ENCODE data around the gene HDAC2. TPM values are rescaled to one million over a fixed set of nuclear protein-coding genes. Genes with fewer than 3 reads are reported as not detected.
A peak's percentile ranks its signal among the peaks of the same experiment; 100 is the strongest.

The HDAC2 gene
- total RNA-seq, 6 experiments from 2014 or later: 15.6 to 22.2 (median 21.3) TPM

DNA sequence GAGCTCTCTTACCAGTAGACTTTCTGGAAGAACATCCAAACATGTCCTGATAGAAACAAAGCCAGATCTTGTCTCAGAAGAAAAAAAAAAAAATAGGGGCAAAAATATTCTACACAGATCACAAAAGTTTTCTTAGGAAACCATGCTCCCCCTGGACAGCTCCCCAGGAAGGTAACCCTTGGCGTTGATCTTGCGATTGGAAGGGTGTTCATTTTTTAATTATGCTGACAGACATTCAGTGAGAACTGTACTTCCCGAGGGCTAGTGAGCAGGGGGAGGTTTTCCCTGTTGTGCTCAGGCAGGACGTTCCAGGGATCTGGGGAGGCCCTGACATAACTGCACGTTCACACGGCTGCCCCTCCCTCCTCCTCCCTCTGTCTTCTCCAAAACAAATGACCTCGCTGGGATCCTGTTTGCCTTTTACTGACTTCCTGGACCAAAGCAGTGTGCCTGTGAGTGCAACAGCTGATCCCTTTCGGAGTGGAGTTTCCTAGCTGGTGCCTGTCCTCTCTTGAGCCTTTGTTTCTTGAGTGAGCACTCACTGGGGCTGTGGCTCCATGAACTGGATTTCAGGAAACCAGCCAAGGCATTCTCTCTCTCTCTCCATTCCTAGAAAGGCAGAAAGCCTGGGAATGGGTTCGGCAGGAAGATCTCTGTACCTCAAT is 67.2 kb downstream of the HDAC2 start:
- peak in 2 of 3 donors; percentile 37 to 49 for DNase-seq
- Histone ChIP-seq H3K4me1 (no peaks in the 10 kb centered on the region), H3K4me3 (no peak overlapping the region), H3K27me3 (no peaks in the 10 kb centered on the region), H3K27ac (peak overlapping the region in 2 of 3 donors; percentile 29 to 65), H3K36me3 (no peaks in the 10 kb centered on the region), H3K9me3 (no peaks in the 10 kb centered on the region)
- peak; percentile 76 to 94 (median 86) for ATAC-seq
- intact Hi-C loops (cut with DNase I): no loop called here
- WGBS (ENCODE audit: insufficient coverage, low coverage, low lambda C conversion rate, missing lambda C conversion rate): 32% methylated on average over 6 of the region's 9 CpGs
- TF ChIP-seq, protein P1, sequence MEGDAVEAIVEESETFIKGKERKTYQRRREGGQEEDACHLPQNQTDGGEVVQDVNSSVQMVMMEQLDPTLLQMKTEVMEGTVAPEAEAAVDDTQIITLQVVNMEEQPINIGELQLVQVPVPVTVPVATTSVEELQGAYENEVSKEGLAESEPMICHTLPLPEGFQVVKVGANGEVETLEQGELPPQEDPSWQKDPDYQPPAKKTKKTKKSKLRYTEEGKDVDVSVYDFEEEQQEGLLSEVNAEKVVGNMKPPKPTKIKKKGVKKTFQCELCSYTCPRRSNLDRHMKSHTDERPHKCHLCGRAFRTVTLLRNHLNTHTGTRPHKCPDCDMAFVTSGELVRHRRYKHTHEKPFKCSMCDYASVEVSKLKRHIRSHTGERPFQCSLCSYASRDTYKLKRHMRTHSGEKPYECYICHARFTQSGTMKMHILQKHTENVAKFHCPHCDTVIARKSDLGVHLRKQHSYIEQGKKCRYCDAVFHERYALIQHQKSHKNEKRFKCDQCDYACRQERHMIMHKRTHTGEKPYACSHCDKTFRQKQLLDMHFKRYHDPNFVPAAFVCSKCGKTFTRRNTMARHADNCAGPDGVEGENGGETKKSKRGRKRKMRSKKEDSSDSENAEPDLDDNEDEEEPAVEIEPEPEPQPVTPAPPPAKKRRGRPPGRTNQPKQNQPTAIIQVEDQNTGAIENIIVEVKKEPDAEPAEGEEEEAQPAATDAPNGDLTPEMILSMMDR (IDR thresholded peaks at IDR 0.05): no peak
- no peak for TF ChIP-seq POLR2A (IDR thresholded peaks at IDR 0.05)

DNA sequence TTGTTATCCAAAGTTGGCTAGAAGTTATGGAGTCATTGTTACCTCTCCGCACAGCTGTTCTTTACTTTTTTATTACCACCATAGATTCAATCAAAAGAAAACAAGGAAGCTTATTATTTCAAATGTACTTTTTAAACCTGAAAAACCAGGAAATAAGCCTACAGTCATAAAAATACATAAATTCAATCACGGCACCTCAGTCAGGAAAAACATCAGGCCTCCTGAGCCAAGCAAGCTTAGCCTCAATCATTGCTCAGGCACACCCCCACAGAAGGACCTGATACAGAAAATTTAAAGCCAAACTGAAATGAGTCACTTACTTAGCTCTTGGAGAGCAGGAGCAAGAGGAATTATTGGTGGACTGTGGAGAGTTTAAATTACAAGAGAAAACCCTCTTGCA is 69.5 kb downstream of the HDAC2 start:
- Histone ChIP-seq H3K27ac (no peak overlapping the region), H3K36me3 (no peaks in the 10 kb centered on the region), H3K27me3 (no peaks in the 10 kb centered on the region), H3K4me1 (no peaks in the 10 kb centered on the region), H3K9me3 (no peaks in the 10 kb centered on the region), H3K4me3 (no peak overlapping the region)
- no peak for ATAC-seq
- no peak for TF ChIP-seq POLR2A (IDR thresholded peaks at IDR 0.05)
- TF ChIP-seq, protein P1 (IDR thresholded peaks at IDR 0.05): no peak
- 91% methylated on average over 2 of the region's 2 CpGs for WGBS (ENCODE audit: insufficient coverage, low coverage, low lambda C conversion rate, missing lambda C conversion rate)
- intact Hi-C loops (cut with DNase I): no loop called here
- no peak for DNase-seq

DNA sequence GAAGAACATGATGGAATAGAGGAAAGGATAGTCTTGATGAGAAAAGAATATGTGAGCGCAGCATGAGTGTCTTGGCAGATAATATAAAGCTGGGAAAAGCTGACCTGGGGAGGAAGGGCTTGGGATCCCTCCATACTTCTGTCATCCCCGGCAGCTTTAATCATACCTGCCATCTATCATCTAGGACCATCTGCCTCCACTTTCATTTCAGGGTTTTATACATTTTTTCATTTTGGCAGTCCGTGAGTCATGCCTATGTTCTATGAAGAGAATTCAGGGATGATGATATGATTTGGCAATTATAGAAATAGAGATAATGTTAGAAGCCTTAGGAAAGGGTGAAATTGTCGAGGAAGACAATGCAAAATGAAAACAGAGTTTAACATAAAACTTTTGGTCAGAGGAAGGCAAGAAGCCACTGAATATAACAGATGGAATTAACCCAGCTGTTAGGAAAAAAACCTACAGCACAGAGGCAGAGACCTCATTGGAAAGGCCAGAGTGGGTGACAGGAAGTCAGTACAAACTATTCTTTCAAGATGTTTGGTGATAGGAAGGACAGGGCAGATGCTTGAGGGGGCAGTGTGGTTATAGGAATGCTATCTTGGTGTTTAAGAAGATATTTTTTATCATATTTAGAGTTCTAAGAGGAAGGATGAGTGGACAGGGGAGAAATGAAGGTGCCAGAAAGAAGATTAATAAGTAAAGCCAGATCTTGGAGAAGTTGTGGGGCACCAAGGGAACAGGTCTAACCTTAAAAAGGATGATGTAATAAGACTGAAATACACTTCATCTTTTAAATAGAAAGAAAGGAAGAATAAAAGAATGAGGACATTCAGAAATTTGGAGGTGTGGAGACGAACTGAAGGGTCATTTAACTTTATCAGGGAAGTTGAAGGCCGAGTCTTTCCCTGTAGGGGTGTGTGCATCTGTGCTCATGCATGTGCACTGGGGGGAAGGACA is 76.0 kb downstream of the HDAC2 start:
- Histone ChIP-seq H3K27ac (no peak overlapping the region), H3K4me1 (no peaks in the 10 kb centered on the region), H3K4me3 (no peak overlapping the region), H3K9me3 (no peaks in the 10 kb centered on the region), H3K36me3 (no peaks in the 10 kb centered on the region), H3K27me3 (no peaks in the 10 kb centered on the region)
- no peak for TF ChIP-seq POLR2A (IDR thresholded peaks at IDR 0.05)
- TF ChIP-seq, protein P1 (IDR thresholded peaks at IDR 0.05): no peak
- ATAC-seq (no peak), DNase-seq (no peak)
- WGBS (ENCODE audit: insufficient coverage, low coverage, low lambda C conversion rate, missing lambda C conversion rate): 54% methylated on average over 6 of the region's 6 CpGs
- intact Hi-C loops (cut with DNase I): no loop called here

DNA sequence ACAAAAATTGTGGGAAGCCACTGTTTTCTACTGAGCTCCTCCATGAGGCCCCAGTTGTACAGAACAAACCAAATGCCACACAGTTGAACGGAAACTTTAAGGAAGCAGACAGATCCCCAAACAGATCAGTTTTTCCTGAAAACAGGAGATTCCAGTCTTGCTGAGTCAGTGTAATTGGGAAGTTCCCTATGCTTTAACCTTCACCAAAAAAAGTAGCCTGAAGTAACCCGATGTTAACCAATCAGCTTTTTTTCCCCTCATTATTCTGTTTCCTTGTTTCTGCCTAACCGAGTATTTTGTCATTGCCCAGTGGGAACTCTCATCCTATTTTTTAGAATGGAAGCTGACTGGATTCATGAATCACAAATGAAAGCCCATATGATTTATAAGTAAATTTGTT is 77.1 kb downstream of the HDAC2 start:
- H3K4me3 ChIP-seq: no peak overlapping the region
- H3K27me3 ChIP-seq: no peaks in the 10 kb centered on the region
- no peaks in the 10 kb centered on the region for H3K9me3 ChIP-seq
- no peaks in the 10 kb centered on the region for H3K36me3 ChIP-seq
- 56% methylated on average over 3 of the region's 3 CpGs for WGBS (ENCODE audit: insufficient coverage, low coverage, low lambda C conversion rate, missing lambda C conversion rate)
- intact Hi-C loops (cut with DNase I): no loop called here
- DNase-seq: no peak
- H3K4me1 ChIP-seq: no peaks in the 10 kb centered on the region
- ATAC-seq: peak in 1 of 4 donors; percentile 21
- H3K27ac ChIP-seq: no peak overlapping the region
- TF ChIP-seq, protein P1 (IDR thresholded peaks at IDR 0.05): no peak
- TF ChIP-seq POLR2A (IDR thresholded peaks at IDR 0.05): no peak
